H1 (cell line): Measurements from ENCODE around the gene CFAP97D2. TPM values are rescaled to one million over a fixed set of nuclear protein-coding genes. Genes with fewer than 3 reads are reported as not detected.
A peak's percentile ranks its signal among the peaks of the same experiment; 100 is the strongest.

Experiments used
- CTCF ChIA-PET: fragments of 300-600 bp; sonication (Branson Sonifier 250); formaldehyde crosslinking; loops from one replicate; lab custom pipeline; 2021; ENCODE audit not compliant: partially characterized antibody; lab: Charles Lee
- POLR2A ChIA-PET: fragments of 300-600 bp; sonication (Branson Sonifier 250); formaldehyde crosslinking; loops from one replicate; lab custom pipeline; 2021; ENCODE audit warnings: inconsistent platforms; ENCODE audit not compliant: partially characterized antibody; lab: Charles Lee
- DNase-seq, 2 experiments: peaks; one replicate each; pipeline versions ENCODE4 v3.0.0 to v3.0.0-alpha.2; 2010 to 2022; ENCODE audit warnings: low spot score in 2 of 2, low read depth in 1 of 2, mixed read lengths in 1 of 2
- FAIRE-seq: peaks from 2 replicates; lab custom pipeline; 2011; peaks lifted over from hg19 to GRCh38; lab: Jason Lieb, UNC
- H2AFZ ChIP-seq: 2 replicates; pipeline ENCODE4 v1.8.1; 2012; ENCODE audit warnings: low read length, inconsistent platforms
- H2AK5ac ChIP-seq: 2 replicates; pipeline ENCODE4 v1.6.1; 2013; ENCODE audit warnings: low read depth, low read length
- H2BK120ac ChIP-seq: replicated peaks from 2 replicates; pipeline ENCODE3; 2013; ENCODE audit warnings: low read depth, low read length, inconsistent platforms
- H2BK12ac ChIP-seq: 2 replicates; pipeline ENCODE4 v1.6.1; 2013; ENCODE audit warnings: low read depth, low read length
- H2BK15ac ChIP-seq: 2 replicates; pipeline ENCODE4 v1.6.1; 2013; ENCODE audit warnings: low read length
- H2BK20ac ChIP-seq: 2 replicates; pipeline ENCODE4 v1.6.1; 2013; ENCODE audit warnings: low read length
- H2BK5ac ChIP-seq: 2 replicates; pipeline ENCODE4 v1.6.1; 2013; ENCODE audit warnings: low read depth, low read length
- H3K14ac ChIP-seq: 2 replicates; pipeline ENCODE4 v1.6.1; 2013; ENCODE audit warnings: inconsistent platforms; ENCODE audit not compliant: insufficient read length
- H3K18ac ChIP-seq: 2 replicates; pipeline ENCODE4 v1.6.1; 2013; ENCODE audit warnings: low read length; ENCODE audit errors: extremely low read depth
- H3K23ac ChIP-seq: 2 replicates; pipeline ENCODE4 v1.6.1; 2013; ENCODE audit warnings: inconsistent platforms; ENCODE audit not compliant: insufficient read length
- H3K23me2 ChIP-seq: 2 replicates; pipeline ENCODE4 v1.6.1; 2013; ENCODE audit warnings: low read depth, low read length
- H3K27ac ChIP-seq: 2 replicates; pipeline ENCODE4 v1.6.1; 2011; ENCODE audit warnings: low read depth, low read length, inconsistent platforms
- H3K27me3 ChIP-seq, 4 experiments: replicated peaks in 1 of 4; 1 replicate in 1 of 4; 2 replicates in 3 of 4; pipeline versions ENCODE4 v1.6.1 to v1.8.1; 2011 to 2013; ENCODE audit warnings: low read length in 3 of 4, mild to moderate bottlenecking in 3 of 4, inconsistent platforms in 2 of 4, mixed read lengths in 2 of 4, moderate library complexity in 1 of 4; ENCODE audit not compliant: control insufficient read depth in 3 of 4, insufficient read depth in 3 of 4; ENCODE audit errors: extremely low read depth in 1 of 4
- H3K36me3 ChIP-seq, 4 experiments: 2 replicates each; pipeline versions ENCODE4 v1.6.1 to v1.8.1; 2011 to 2013; ENCODE audit warnings: mild to moderate bottlenecking in 4 of 4, low read length in 3 of 4, moderate library complexity in 2 of 4, control low read depth in 1 of 4, inconsistent platforms in 1 of 4; ENCODE audit not compliant: insufficient read depth in 4 of 4, control insufficient read depth in 2 of 4
- H3K4ac ChIP-seq: replicated peaks from 2 replicates; pipeline ENCODE3; 2013; ENCODE audit warnings: low read length, low read depth, mixed read lengths, inconsistent platforms; ENCODE audit not compliant: insufficient read length
- H3K4me1 ChIP-seq, 4 experiments: replicated peaks in 1 of 4; 1 replicate in 1 of 4; 2 replicates in 3 of 4; pipeline versions ENCODE4 v1.6.1 to v1.8.1; 2011 to 2013; ENCODE audit warnings: low read length in 3 of 4, inconsistent platforms in 2 of 4, mixed read lengths in 1 of 4; ENCODE audit not compliant: insufficient read depth in 4 of 4, control insufficient read depth in 3 of 4
- H3K4me2 ChIP-seq, 2 experiments: 2 replicates each; pipeline versions ENCODE4 v1.6.1 to v1.8.1; 2011 to 2013; ENCODE audit warnings: low read depth in 2 of 2, low read length in 2 of 2, control low read depth in 1 of 2, inconsistent platforms in 1 of 2, mild to moderate bottlenecking in 1 of 2; ENCODE audit not compliant: insufficient read depth in 1 of 2
- H3K4me3 ChIP-seq, 4 experiments: fragments of 200-600, 300-600 bp in 1 of 4; sonication (generic), shearing (Covaris generic), sonication (Bioruptor Twin) in 1 of 4; 2 replicates each; pipeline versions ENCODE4 v1.5.1 to v1.8.1; 2011 to 2016; ENCODE audit warnings: low read length in 4 of 4, low read depth in 3 of 4, control low read depth in 2 of 4, inconsistent platforms in 2 of 4, mild to moderate bottlenecking in 2 of 4, mixed read lengths in 1 of 4, moderate library complexity in 1 of 4; ENCODE audit not compliant: insufficient read depth in 2 of 4; ENCODE audit errors: extremely low read depth in 1 of 4
- H3K56ac ChIP-seq: replicated peaks from 2 replicates; pipeline ENCODE3; 2013; ENCODE audit warnings: low read depth, mild to moderate bottlenecking, mixed read lengths, low read length, inconsistent platforms; ENCODE audit not compliant: insufficient read length
- H3K79me1 ChIP-seq: 2 replicates; pipeline ENCODE4 v1.6.1; 2013; ENCODE audit warnings: low read depth, low read length, control low read depth
- H3K79me2 ChIP-seq, 2 experiments: 2 replicates each; pipeline versions ENCODE4 v1.6.1 to v1.8.1; 2012 to 2013; ENCODE audit warnings: low read length in 2 of 2, mild to moderate bottlenecking in 2 of 2, inconsistent platforms in 1 of 2; ENCODE audit not compliant: insufficient read depth in 2 of 2, control insufficient read depth in 1 of 2
- H3K9ac ChIP-seq, 4 experiments: replicated peaks in 1 of 4; 1 replicate in 1 of 4; 2 replicates in 3 of 4; pipeline versions ENCODE4 v1.6.1 to v1.8.1; 2011 to 2013; ENCODE audit warnings: low read depth in 3 of 4, low read length in 3 of 4, control low read depth in 2 of 4, mild to moderate bottlenecking in 2 of 4, moderate library complexity in 2 of 4, inconsistent platforms in 1 of 4; ENCODE audit errors: extremely low read depth in 1 of 4
- H3K9me3 ChIP-seq, 2 experiments: 2 replicates each; pipeline versions ENCODE4 v1.6.1 to v1.8.1; 2012 to 2013; ENCODE audit warnings: mild to moderate bottlenecking in 2 of 2, moderate library complexity in 2 of 2, control low read depth in 1 of 2, inconsistent platforms in 1 of 2, low read depth in 1 of 2, low read length in 1 of 2, mixed read lengths in 1 of 2; ENCODE audit not compliant: insufficient read depth in 2 of 2
- H4K20me1 ChIP-seq, 2 experiments: replicated peaks in 1 of 2; 2 replicates each; pipeline versions ENCODE3 to v1.8.1; 2011 to 2013; ENCODE audit warnings: inconsistent platforms in 2 of 2, low read length in 2 of 2, mild to moderate bottlenecking in 1 of 2; ENCODE audit not compliant: insufficient read depth in 2 of 2, control insufficient read depth in 1 of 2
- H4K5ac ChIP-seq: 2 replicates; pipeline ENCODE4 v1.6.1; 2013; ENCODE audit warnings: low read length, low read depth, mixed read lengths, inconsistent platforms; ENCODE audit not compliant: insufficient read length
- H4K8ac ChIP-seq: 2 replicates; pipeline ENCODE4 v1.8.0; 2013; ENCODE audit warnings: mild to moderate bottlenecking, moderate library complexity, low read length, inconsistent platforms; ENCODE audit not compliant: insufficient read depth; ENCODE audit errors: extremely low read depth
- H4K91ac ChIP-seq: replicated peaks from 2 replicates; pipeline ENCODE3; 2013; ENCODE audit warnings: low read length, mixed read lengths, inconsistent platforms; ENCODE audit not compliant: insufficient read length
- KDM1A ChIP-seq: fragments of 200-600, 300-600 bp; sonication (generic); IDR thresholded peaks from 2 replicates; pipeline ENCODE4 v1.7.1; 2016; ENCODE audit warnings: mild to moderate bottlenecking, low read length, borderline replicate concordance
- SUZ12 ChIP-seq: fragments of 200-600 bp; sonication (generic); IDR thresholded peaks from 2 replicates; pipeline ENCODE4 v1.6.1; 2012; ENCODE audit warnings: mild to moderate bottlenecking, inconsistent platforms, low read length, moderate library complexity, mixed read lengths
- TCF12 ChIP-seq: IDR thresholded peaks from 2 replicates; pipeline ENCODE4 v1.6.1; 2011; ENCODE audit warnings: low read depth, mild to moderate bottlenecking, low read length
- WGBS, 2 experiments: shearing (Covaris generic) in 1 of 2; methylation state at CpG; one replicate each; pipeline versions ENCODE4 v1.1.6 to v1.1.7; 2013 to 2015; ENCODE audit warnings: low lambda C conversion rate in 2 of 2, mixed read lengths in 2 of 2, inconsistent platforms in 1 of 2, low coverage in 1 of 2, missing lambda C conversion rate in 1 of 2; ENCODE audit not compliant: insufficient replicate concordance in 2 of 2, insufficient coverage in 1 of 2, insufficient read length in 1 of 2; ENCODE audit errors: extremely low coverage in 1 of 2, missing lambda C conversion rate in 1 of 2; 5-methylcytosine and 5-hydroxymethylcytosine counted together
- polyA plus RNA-seq, 7 experiments: library from polyadenylated mRNA; depleted of rRNA in 3 of 7; stranded (reverse) in 5 of 7; unstranded in 2 of 7; fragments of >200 nt in 5 of 7; fragments of 200-250 nt in 2 of 7; gene quantifications; 1 replicate in 5 of 7; 2 replicates in 1 of 7; 4 replicates in 1 of 7; pipeline versions ENCODE4 v1.2.1 to v1.2.3, GENCODE V29; 2011 to 2013; ENCODE audit warnings: missing spikeins in 2 of 7, mixed read lengths in 2 of 7
- total RNA-seq: library from RNA; stranded (reverse); fragmentation: NEBNext Ultra II Directional; extraction: Animal tissue kit (Norgen Biotek cat#: 25700); gene quantifications from 2 replicates; pipeline ENCODE4 v1.2.1, GENCODE V29; 2021
- TF ChIP-seq, protein P1 (sequence below): IDR thresholded peaks from 2 replicates; pipeline ENCODE4 v1.6.1; 2012; ENCODE audit warnings: low read length, inconsistent platforms

The CFAP97D2 gene
- total and polyA plus RNA-seq, 2 of the 8 experiments (the other 6 are each of a cell fraction or from before 2014, with no cell fraction given), result not detected

DNA sequence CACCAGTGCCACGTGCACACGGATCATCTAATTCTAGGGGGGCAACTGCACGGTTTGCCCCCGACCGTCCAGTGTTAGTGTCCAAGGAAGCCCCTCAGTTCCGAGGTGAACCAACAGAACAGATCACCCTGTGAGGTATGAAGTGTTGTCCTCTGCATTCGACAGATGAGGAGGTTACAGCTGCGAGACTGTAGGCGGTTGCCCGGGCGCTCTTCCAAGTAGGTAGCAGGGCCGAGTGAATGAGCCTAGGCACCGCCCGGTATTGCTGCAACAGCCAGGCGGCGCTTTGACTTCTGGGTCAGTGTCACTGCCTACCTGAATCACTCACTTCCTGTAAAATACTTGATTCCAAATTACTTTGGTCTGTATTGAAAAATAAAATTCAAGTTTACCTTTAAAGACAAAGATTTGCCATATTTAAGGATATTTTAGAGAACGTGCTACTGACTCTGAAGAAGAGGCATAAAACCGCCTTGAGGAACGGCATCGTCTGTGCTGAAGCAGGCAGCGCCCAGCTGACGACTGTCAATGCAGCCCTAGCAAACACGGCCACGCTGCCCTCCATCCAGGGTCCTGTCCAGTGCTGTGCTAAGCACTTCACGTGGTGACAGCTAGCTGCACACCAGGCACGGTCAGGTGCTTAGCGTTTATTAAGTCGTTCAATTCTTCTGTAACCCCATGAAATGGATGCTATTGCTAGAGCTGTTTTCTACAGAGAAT lies 27.3 kb upstream of the CFAP97D2 start:
- Histone ChIP-seq H3K9me3 (no peaks in the 10 kb centered on the region), H3K4me1 (no peaks in the 10 kb centered on the region; a peak in 1 of 7 replicates), H4K20me1 (no peaks in the 10 kb centered on the region), H3K4me3 (no peak overlapping the region), H3K27me3 (no peaks in the 10 kb centered on the region; a peak in 1 of 7 replicates), H4K5ac (no peak overlapping the region), H3K14ac (no peak overlapping the region), H2BK20ac (0 out of 2 replicates have a peak overlapping the region, but pooled peaks have one; percentile 86), H3K23ac (no peak overlapping the region), H3K9ac (no peak overlapping the region), H2BK12ac (no peak overlapping the region), H3K23me2 (peaks cover 6% of the 10 kb centered on the region; the same call in 1 of the 2 replicates), H3K27ac (no peak overlapping the region), H2BK15ac (no peak overlapping the region), H3K4ac (no peak overlapping the region), H3K4me2 (no peak overlapping the region), H2BK120ac (no peak overlapping the region), H3K79me2 (no peaks in the 10 kb centered on the region), H3K56ac (no peak overlapping the region), H3K79me1 (no peaks in the 10 kb centered on the region), H3K36me3 (no peaks in the 10 kb centered on the region), H3K18ac (no peak overlapping the region), H4K91ac (no peak overlapping the region), H4K8ac (no peak overlapping the region), H2AFZ (no peak overlapping the region), H2AK5ac (no peak overlapping the region), H2BK5ac (no peak overlapping the region)
- DNase-seq (no peak), FAIRE-seq (no peak)
- 90% methylated on average over 28 of the region's 28 CpGs; no CpG with 5 or more reads in 1 of the 2 experiments for WGBS, 2 experiments
- POLR2A ChIA-PET, result no interaction called here
- TF ChIP-seq TCF12, result no peak
- no peak for TF ChIP-seq SUZ12
- TF ChIP-seq, protein P1, sequence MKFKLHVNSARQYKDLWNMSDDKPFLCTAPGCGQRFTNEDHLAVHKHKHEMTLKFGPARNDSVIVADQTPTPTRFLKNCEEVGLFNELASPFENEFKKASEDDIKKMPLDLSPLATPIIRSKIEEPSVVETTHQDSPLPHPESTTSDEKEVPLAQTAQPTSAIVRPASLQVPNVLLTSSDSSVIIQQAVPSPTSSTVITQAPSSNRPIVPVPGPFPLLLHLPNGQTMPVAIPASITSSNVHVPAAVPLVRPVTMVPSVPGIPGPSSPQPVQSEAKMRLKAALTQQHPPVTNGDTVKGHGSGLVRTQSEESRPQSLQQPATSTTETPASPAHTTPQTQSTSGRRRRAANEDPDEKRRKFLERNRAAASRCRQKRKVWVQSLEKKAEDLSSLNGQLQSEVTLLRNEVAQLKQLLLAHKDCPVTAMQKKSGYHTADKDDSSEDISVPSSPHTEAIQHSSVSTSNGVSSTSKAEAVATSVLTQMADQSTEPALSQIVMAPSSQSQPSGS, result no peak
- TF ChIP-seq KDM1A, result no peak
- CTCF ChIA-PET, result interaction anchor here (1.0 to 1.4 kb wide), 2 partner anchors 9 to 56 kb away, joined by 3 to 4 read pairs; no protein-coding TSS in a partner anchor
